Stimulated activated naive CD8-positive, alpha-beta T cell treated with anti-CD3 and anti-CD28 coated beads, Interleukin-15, amount 100 ng/mL, for 72 hours (primary cell): Measurements from ENCODE around the gene FBXL13.

Source experiments
- ATAC-seq: fragments of 150-1000 bp; cut with Tn5 transposase; 2 replicates; pipeline ENCODE4 v1.10.0; 2021; ENCODE audit warnings: mild to moderate bottlenecking, moderate library complexity
- DNase-seq, 2 donors: peaks; one replicate each; pipeline ENCODE4 v3.0.0; 2021 to 2022
- H3K27ac Mint-ChIP-seq, 2 donors: one replicate each; pipeline ENCODE4 v1.8.0; 2022; ENCODE audit warnings: mild to moderate bottlenecking in 2 of 2, mixed read lengths in 2 of 2, moderate library complexity in 2 of 2
- H3K27me3 Mint-ChIP-seq: one replicate; pipeline ENCODE4 v1.8.0; 2022; ENCODE audit warnings: mixed read lengths
- H3K4me1 Mint-ChIP-seq: one replicate; pipeline ENCODE4 v1.8.0; 2022; ENCODE audit warnings: mild to moderate bottlenecking, mixed read lengths
- H3K4me3 Mint-ChIP-seq, 2 donors: one replicate each; pipeline ENCODE4 v1.8.0; 2022; ENCODE audit warnings: mild to moderate bottlenecking in 2 of 2, mixed read lengths in 2 of 2, moderate library complexity in 1 of 2
- H3K9me3 Mint-ChIP-seq, 2 donors: one replicate each; pipeline ENCODE4 v1.8.0; 2022; ENCODE audit warnings: mixed read lengths in 2 of 2

The FBXL13 gene

DNA sequence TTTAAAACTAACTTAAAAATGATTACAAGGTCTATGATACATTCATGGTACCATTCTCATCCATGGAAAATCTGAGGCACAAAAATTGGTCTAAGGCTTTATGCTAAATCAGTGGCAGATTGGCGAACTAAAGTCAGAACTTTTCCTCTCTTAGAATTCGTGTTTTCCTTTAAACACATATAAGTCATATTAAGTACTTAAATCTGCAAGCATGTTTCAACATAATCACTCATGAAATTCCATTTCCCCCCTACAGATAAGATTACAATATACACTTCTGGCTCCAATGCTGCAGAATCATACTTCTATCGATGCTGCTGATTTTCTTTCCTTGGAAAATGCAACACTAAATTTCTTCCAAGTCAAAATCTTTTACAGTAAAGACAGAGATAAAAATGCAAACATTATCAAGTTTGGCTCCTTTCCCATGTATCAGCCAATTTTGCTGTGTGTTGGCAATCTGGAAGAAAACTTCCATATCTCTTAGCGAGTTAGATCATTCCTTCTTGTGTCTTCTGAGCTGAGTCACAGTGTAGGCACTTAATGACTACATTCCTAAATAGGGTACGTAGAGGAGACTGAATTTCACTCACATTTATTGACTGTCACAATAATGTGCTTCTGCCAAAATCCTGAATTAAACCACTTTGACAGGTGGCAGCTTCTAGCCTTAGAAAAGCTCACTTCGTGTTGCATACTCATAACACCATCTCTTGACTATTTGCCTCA lies 238.2 kb downstream of the FBXL13 start:
- H3K4me1 Mint-ChIP-seq, result peaks cover 11% of the 10 kb centered on the region
- H3K27ac Mint-ChIP-seq, result no peak overlapping the region
- no peaks in the 10 kb centered on the region for H3K27me3 Mint-ChIP-seq
- DNase-seq (no peak), ATAC-seq (no peak)
- no peak overlapping the region for H3K4me3 Mint-ChIP-seq
- H3K9me3 Mint-ChIP-seq, result no peaks in the 10 kb centered on the region

DNA sequence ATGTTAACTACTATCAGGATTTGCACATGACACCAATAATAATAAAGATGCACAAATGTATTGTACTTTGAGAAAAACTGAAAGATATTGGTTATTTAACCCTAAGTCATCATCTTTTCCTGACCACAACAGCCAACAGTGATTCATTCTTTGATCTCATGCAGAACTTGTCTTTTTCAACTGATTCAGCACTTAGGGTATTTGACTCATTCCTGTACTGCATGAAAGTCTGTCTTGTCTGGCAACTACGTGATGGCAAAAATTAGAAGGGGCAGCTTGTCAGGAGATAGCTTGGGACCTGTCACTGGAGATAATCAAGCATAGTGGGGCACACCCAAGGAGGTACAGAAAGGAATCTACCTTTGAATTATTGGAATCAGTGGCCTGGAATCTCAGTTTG lies 239.6 kb downstream of the FBXL13 start:
- Mint-ChIP-seq H3K4me1 (peaks cover 11% of the 10 kb centered on the region), H3K4me3 (no peak overlapping the region), H3K9me3 (no peaks in the 10 kb centered on the region), H3K27ac (no peak overlapping the region), H3K27me3 (no peaks in the 10 kb centered on the region)
- DNase-seq (peak; percentile 4 to 29), ATAC-seq (peak; percentile 98)

DNA sequence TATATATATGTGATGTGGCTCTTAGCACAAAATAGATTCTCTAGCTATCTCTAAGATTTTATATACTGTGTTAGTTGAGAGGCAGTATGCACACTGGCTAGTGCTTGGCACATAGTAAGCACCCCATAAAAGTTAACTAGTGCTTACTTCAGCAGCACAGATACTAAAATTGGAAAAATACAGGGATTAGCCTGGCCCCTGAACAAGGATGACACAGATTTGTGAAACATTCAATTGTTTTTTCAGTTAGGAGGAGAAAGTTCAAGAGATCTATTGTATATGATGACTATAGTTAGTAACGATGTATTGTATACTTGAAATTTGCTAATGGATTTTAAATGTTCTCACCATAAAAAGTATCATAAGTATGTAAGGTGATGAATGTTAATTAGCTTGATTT lies 240.1 kb downstream of the FBXL13 start:
- H3K4me1 Mint-ChIP-seq, result peaks cover 11% of the 10 kb centered on the region
- ATAC-seq (no peak), DNase-seq (no peak)
- H3K27me3 Mint-ChIP-seq, result no peaks in the 10 kb centered on the region
- H3K27ac Mint-ChIP-seq, result no peak overlapping the region
- no peaks in the 10 kb centered on the region for H3K9me3 Mint-ChIP-seq
- no peak overlapping the region for H3K4me3 Mint-ChIP-seq

DNA sequence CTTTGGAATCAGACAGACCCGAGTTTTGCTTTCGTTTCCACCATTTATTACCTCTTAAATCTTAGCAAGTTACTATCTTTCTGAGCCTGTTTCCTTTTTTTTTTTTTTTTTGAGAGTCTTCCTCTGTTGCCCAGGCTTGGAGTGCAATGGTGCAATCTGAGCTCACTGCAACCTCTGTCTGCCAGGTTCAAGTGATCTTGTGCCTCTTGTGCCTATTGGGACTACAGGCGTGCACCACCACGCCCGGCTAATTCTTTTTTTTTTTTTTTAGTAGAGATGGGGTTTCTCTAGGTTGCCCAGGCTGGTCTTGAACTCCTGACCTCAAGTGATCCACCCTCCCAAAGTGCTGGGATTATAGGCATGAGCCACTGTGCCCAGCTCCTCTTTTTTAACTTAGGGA lies 241.3 kb downstream of the FBXL13 start:
- H3K27me3 Mint-ChIP-seq, result no peaks in the 10 kb centered on the region
- ATAC-seq, result no peak
- H3K27ac Mint-ChIP-seq, result no peak overlapping the region
- DNase-seq, result no peak
- H3K9me3 Mint-ChIP-seq, result no peaks in the 10 kb centered on the region
- H3K4me3 Mint-ChIP-seq, result no peak overlapping the region
- H3K4me1 Mint-ChIP-seq, result peaks cover 11% of the 10 kb centered on the region

DNA sequence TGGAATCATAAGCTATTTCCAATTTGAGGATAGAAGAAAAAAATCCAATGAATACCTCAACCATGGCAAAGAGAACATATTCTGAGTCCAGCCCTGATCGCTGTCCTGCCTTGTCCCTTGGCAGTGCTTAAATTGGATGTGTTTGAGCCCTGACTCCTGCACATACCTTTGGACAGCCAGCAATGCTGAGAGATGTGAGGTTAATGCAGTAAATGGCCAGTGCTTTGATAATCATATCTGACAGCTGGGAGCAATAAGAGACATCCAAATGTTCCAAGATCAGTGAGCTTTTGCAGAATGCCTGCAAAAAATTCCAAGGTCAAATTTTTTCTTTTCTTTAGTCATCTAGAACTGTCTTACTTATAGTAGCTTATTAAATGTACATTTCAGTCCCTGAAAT lies 241.9 kb downstream of the FBXL13 start:
- H3K4me1 Mint-ChIP-seq, result peaks cover 11% of the 10 kb centered on the region

GRCh38 chr7:102830197-102830596 lies 244.4 kb downstream of the FBXL13 start:
- Mint-ChIP-seq H3K27ac (no peak overlapping the region), H3K27me3 (no peaks in the 10 kb centered on the region), H3K9me3 (no peaks in the 10 kb centered on the region), H3K4me1 (peaks cover 9% of the 10 kb centered on the region), H3K4me3 (no peak overlapping the region)
- ATAC-seq, result no peak
- no peak for DNase-seq

More for the DNA sequence above, 241.9 kb downstream of the FBXL13 start:
- DNase-seq, result no peak
- Mint-ChIP-seq H3K9me3 (no peaks in the 10 kb centered on the region), H3K27me3 (no peaks in the 10 kb centered on the region), H3K4me3 (no peak overlapping the region), H3K27ac (no peak overlapping the region)
- ATAC-seq, result no peak

- no peak for ATAC-seq
- DNase-seq, result no peak
- Mint-ChIP-seq H3K27ac (no peak overlapping the region), H3K9me3 (no peaks in the 10 kb centered on the region), H3K4me1 (no peaks in the 10 kb centered on the region), H3K27me3 (no peaks in the 10 kb centered on the region), H3K4me3 (no peak overlapping the region)
Observed at GRCh38 chr7:102829075-102829474, 245.5 kb downstream of the FBXL13 start.

GRCh38 chr7:102828286-102828685 lies 246.3 kb downstream of the FBXL13 start:
- Mint-ChIP-seq H3K9me3 (no peaks in the 10 kb centered on the region), H3K4me1 (no peaks in the 10 kb centered on the region), H3K27me3 (no peaks in the 10 kb centered on the region), H3K27ac (no peak overlapping the region), H3K4me3 (no peak overlapping the region)
- no peak for DNase-seq
- ATAC-seq, result no peak

DNA sequence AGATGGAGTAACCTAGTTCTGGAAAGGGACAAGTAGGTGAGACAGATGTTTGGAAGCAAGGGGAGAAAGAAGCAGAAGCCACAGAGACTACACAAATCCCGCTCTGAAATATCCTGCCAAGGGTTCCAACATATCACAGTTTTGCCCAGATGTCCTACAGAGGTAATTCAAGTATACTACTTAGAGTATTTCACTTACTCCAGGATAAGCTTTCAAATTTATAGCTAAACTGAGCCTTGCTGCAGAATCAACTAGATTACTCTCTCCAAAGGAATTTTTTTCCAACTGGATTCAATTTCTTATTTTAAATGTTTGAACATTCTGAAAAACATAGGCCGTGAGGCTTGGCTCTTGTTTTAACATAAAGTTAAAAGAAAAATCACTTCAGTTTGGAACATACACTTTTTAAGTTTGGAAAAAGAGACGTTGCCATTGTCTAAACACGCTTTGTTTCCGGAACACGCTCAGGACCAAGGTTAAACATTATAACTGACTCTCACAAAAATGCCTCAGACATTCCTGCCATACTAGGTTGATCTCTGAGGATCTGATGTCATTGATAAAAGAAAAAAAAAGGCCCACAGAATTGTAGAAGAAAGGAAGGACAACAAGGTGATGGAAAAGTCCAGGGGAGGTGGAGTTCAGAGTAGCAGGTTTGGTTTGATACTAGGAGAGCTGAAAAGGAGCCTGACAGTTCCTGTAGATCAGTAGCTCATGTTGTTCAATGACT lies 251.0 kb downstream of the FBXL13 start:
- no peak overlapping the region for H3K4me3 Mint-ChIP-seq

DNA sequence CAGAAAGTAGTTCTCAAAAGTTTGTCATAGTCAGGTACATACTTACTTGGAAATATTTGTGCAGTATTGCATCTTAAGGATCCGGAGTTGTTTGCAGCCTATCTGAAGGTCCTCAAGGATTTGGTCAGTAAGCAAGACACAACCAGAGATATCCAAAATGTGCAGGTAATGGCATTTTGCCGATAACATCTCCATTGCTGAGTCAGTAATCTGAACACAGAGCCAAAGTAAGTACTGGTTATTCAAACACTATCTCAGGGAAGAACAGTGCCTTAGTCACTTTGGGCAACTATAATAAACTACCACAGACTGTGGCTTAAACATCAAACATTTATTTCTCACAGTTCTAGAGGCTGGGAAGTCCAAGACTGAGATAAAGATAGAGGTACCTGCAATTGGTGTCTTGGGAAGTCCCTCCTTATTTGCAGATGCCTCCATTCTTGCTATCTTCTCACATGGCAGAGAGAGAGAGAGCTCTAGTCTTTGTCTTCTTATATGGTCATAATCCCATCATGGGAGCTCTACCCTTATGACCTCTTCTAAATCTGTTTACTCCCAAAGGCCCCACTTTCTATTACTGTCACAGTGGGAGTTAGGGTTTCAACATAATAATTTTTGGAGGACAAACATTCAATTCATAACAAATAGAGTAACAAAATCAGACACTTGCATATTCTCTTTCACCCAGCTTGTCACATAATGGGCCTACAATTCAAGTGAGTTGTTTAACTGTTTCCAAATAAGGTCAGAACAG lies 252.4 kb downstream of the FBXL13 start:
- H3K27ac Mint-ChIP-seq, result no peak overlapping the region
- no peak overlapping the region for H3K4me3 Mint-ChIP-seq
- H3K9me3 Mint-ChIP-seq, result no peaks in the 10 kb centered on the region
- H3K4me1 Mint-ChIP-seq, result no peaks in the 10 kb centered on the region
- DNase-seq, result no peak
- ATAC-seq, result no peak
- H3K27me3 Mint-ChIP-seq, result no peaks in the 10 kb centered on the region

More for the DNA sequence above, 251.0 kb downstream of the FBXL13 start:
- Mint-ChIP-seq H3K27me3 (no peaks in the 10 kb centered on the region), H3K9me3 (no peaks in the 10 kb centered on the region), H3K27ac (peak overlapping the region in 1 of 2 donors; percentile 2), H3K4me1 (no peaks in the 10 kb centered on the region)
- ATAC-seq (no peak), DNase-seq (no peak)

GRCh38 chr7:102819151-102819550 lies 255.4 kb downstream of the FBXL13 start:
- DNase-seq (no peak), ATAC-seq (no peak)
- Mint-ChIP-seq H3K4me3 (no peak overlapping the region), H3K27ac (no peak overlapping the region), H3K27me3 (no peaks in the 10 kb centered on the region), H3K9me3 (no peaks in the 10 kb centered on the region), H3K4me1 (peaks cover under 1% of the 10 kb centered on the region)

- Mint-ChIP-seq H3K27ac (no peak overlapping the region), H3K27me3 (no peaks in the 10 kb centered on the region), H3K4me3 (no peak overlapping the region), H3K9me3 (no peaks in the 10 kb centered on the region), H3K4me1 (peaks cover 12% of the 10 kb centered on the region)
- DNase-seq (no peak), ATAC-seq (no peak)
Observed at GRCh38 chr7:102817616-102818573, 256.7 kb downstream of the FBXL13 start.

- Mint-ChIP-seq H3K9me3 (no peaks in the 10 kb centered on the region), H3K4me3 (no peak overlapping the region), H3K27ac (peak overlapping the region in 1 of 2 donors; percentile 52), H3K27me3 (no peaks in the 10 kb centered on the region), H3K4me1 (peaks cover 12% of the 10 kb centered on the region)
- DNase-seq, result no peak
- ATAC-seq, result peak; percentile 94
Observed at GRCh38 chr7:102814025-102814471, 260.5 kb downstream of the FBXL13 start.

DNA sequence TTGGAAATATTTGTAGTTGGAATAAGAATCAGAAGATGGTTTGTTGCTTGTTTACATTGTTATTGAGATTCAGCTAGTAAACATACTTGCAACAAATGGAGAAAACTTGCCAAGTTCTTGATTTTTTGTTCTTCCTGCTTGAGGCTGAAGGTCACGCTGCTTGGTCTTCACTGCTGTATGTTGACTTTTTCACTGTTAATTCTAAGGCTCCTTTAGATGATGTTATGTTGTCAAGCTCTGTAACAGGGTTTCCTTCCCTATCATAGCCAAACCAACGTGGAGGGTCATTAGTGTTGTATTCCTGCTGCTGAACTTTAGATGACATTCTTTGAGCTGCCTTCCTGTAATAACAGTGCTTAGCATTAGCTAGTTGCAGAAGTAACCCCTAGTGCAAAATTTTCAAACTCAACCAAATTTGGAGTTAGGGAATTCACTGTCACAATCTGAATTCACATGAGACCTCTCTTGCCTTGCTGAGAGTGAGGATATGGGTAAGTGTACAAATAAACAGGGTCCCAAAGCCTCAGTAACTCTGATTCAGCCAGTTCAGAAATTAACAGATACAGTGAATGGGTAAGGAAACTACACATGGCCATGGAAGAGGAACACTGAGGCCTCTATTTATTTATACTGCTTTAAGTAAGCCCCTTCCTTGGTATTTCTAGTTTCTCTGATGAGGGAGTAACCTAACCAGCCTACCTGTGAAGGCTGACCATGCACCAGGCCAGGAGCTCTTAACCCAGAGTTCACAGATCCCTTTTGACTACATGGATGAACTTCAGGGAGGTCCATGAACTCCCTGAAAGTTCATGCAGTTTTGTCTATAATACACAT lies 261.2 kb downstream of the FBXL13 start:
- peak overlapping the region; percentile 27 to 40 for H3K27ac Mint-ChIP-seq
- no peaks in the 10 kb centered on the region for H3K27me3 Mint-ChIP-seq
- no peak overlapping the region for H3K4me3 Mint-ChIP-seq
- no peaks in the 10 kb centered on the region for H3K9me3 Mint-ChIP-seq
- peak; percentile 30 for ATAC-seq
- peaks cover 12% of the 10 kb centered on the region for H3K4me1 Mint-ChIP-seq
- no peak for DNase-seq
